ENCODE measurements around the gene NLGN2.
A peak's percentile ranks its signal among the peaks of the same experiment; 100 is the strongest.

NLGN2 gene

GRCh38 chr17:7435676-7436555 lies 28.3 kb downstream of the NLGN2 start:
- no peak for TF ChIP-seq CTCF (IDR thresholded peaks at IDR 0.05; ENCODE audit: low read depth, low read length)
- no peak for DNase-seq (ENCODE audit: low read depth in 2 of 2)
- peak overlapping the region; percentile 43 to 44 for H3K4me3 ChIP-seq (replicated peaks in 1 of 2; ENCODE audit: low read depth in 2 of 2, low read length in 2 of 2)

- peak; percentile 73 to 81 for DNase-seq (ENCODE audit: low read depth in 2 of 2)
- H3K4me3 ChIP-seq (replicated peaks in 1 of 2; ENCODE audit: low read depth in 2 of 2, low read length in 2 of 2), result peak overlapping the region; percentile 21 to 37
- no peak for TF ChIP-seq CTCF (IDR thresholded peaks at IDR 0.05; ENCODE audit: low read depth, low read length)
These were observed 29.1 kb downstream of the NLGN2 start for GRCh38 chr17:7436556-7437368.

GRCh38 chr17:7437369-7437863 lies 29.8 kb downstream of the NLGN2 start:
- DNase-seq (ENCODE audit: low read depth in 2 of 2), result no peak
- peak overlapping the region; percentile 21 to 35 for H3K4me3 ChIP-seq (replicated peaks in 1 of 2; ENCODE audit: low read depth in 2 of 2, low read length in 2 of 2)
- no peak for TF ChIP-seq CTCF (IDR thresholded peaks at IDR 0.05; ENCODE audit: low read depth, low read length)

GRCh38 chr17:7437950-7438614 lies 30.4 kb downstream of the NLGN2 start:
- H3K4me3 ChIP-seq (replicated peaks in 1 of 2; ENCODE audit: low read depth in 2 of 2, low read length in 2 of 2), result peak overlapping the region in 1 of 2 donors; percentile 46
- TF ChIP-seq CTCF (IDR thresholded peaks at IDR 0.05; ENCODE audit: low read depth, low read length), result no peak
- no peak for DNase-seq (ENCODE audit: low read depth in 2 of 2)

GRCh38 chr17:7438656-7439460 lies 31.2 kb downstream of the NLGN2 start:
- no peak for DNase-seq (ENCODE audit: low read depth in 2 of 2)
- no peak for TF ChIP-seq CTCF (IDR thresholded peaks at IDR 0.05; ENCODE audit: low read depth, low read length)
- H3K4me3 ChIP-seq (replicated peaks in 1 of 2; ENCODE audit: low read depth in 2 of 2, low read length in 2 of 2), result peak overlapping the region in 1 of 2 donors; percentile 46
